Dedifferentiated amniotic fluid mesenchymal stem cell (primary cell): ENCODE measurements around the gene FOXN3.

Experiments used
- DNase-seq: peaks from one replicate; pipeline ENCODE4 v3.0.0-alpha.2; 2016; ENCODE audit errors: extremely low spot score

Gene FOXN3

DNA sequence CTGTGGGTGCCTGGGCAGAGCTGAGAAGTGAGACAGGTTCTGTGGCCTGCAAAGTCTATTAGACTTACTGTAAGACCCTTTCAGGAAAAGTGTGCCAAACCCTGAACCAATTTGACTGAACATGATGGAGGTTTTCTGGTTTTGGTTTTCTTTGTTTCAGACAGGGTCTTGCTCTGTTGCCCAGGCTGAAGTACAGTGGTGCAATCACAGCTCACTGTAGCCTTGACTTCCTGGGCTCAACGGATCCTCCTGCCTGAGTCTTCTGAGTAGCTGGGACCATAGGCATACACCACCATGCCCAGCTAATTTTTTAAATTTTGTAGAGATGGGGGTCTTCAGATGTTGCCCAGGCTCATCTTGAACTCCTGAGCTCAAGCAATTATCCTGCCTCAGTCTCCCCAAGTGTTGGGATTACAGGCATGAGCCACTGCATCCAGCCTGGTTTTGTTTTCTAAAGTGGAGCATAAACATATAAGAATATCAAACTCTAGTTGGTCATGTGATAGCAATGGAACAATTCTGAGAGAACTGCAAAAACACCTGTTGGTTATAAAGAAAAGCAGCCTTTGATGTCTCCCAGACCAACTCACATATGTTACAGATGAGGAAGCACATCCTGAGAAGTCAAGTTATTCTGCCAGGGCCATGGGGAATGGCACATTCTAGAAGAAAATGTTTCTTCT is 166.9 kb downstream of the FOXN3 start:
- DNase-seq: no peak

DNA sequence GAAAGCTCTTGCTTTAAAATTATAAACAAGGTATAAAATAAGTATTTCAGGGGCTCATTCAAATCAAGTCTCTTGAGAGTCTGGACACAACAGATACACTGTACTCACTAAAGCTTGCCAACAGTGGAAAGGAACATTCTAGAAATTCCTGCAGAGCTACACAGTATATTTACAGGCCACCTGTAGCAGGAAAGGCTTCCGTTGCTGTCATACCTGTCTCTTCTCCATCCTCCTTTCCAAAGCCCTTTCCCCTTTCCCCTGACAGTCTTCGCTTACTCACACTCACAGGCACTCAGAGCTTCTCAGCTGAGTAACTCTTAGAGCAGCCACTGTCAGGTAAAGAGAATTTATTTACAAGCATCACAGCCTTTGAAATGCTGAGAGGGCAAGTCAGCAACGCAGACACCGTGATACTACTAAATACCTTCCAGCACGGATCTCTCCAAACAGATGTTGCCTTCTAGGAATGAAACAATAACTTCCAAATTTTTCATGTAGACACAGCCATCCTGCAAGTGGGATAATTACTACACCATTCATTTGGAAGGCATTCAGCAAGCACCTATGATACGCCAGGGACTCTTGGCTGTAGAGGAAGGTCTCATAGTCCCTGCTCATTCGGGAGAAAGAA is 167.9 kb downstream of the FOXN3 start:
- no peak for DNase-seq

DNA sequence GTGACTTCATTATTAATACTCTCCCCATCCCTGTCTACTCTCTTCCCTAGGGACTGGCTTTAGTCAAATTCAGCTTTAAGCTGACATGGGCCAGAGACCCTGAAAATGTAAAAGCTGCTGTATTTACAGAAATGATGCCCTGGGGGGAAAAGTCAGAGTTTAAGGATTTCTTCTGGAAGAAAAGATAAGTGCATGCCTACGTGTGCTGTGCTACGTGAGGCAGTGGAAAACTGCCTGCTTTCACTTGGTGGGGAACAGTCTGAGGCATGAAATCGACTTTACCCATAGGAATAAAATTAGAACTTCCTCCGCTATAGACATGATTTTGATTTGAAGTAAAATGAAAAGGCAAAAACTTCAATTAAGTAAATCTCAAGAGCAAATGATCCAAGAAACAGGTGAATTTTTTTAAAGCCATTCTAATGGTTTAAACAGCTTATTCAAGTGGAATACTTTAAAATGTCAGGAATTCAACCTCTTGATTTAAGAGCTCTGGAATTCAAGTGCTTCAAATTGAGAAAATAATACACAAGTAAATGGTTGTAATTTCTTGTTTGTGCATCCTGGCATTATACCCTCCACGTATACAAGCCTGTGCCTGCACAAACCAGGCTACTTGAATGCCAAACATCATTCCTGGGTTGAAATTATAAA is 168.5 kb downstream of the FOXN3 start:
- DNase-seq: no peak

DNA sequence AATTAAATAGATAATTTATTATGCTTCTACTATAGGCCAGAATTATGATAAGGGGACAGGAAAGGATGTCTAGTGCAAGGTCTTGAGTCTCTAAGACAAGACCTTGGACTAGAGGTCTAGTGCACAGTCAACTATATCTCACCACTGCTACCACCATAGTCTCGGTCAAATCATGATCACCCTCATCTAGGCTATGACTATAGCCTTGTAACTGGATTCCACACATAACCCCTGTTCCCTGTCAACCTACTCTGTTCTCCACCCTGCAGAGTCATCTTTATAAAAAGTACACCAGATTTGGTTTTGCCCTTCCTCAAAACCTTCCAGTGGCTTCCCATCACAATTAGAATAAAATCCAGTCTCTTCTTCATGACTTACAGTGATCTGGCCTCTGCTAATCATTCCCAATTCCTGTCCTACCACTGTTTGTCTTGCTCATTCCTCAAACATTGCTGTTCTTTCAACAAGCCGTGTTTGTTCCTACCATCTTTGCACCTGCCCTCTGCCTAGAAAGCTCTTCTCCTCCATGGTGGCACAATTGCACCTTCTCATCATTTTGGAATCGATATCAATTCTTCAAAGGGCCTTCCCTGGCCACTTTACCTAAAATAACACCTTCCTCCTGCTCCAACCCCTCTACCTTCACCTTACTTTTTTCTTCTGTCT is 169.4 kb downstream of the FOXN3 start:
- no peak for DNase-seq

DNA sequence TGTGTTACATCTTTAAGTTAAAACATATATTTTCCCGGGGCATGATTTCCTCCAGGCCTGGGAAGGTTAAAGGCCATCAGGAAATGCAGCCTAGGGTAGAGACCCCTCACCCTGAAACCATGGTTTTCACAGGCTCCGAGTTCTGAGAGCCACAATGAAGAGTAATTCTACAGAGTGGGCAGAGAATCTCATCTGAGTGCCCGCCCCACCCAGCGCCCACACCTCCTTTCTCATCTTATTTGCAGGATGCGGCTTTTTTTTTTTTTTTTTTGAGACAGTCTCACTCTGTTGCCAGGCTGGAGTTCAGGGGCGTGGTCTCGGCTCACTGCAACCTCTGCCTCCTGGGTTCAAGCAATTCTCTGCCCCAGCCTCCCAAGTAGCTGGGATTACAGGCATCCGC is 170.7 kb downstream of the FOXN3 start:
- DNase-seq: no peak

DNA sequence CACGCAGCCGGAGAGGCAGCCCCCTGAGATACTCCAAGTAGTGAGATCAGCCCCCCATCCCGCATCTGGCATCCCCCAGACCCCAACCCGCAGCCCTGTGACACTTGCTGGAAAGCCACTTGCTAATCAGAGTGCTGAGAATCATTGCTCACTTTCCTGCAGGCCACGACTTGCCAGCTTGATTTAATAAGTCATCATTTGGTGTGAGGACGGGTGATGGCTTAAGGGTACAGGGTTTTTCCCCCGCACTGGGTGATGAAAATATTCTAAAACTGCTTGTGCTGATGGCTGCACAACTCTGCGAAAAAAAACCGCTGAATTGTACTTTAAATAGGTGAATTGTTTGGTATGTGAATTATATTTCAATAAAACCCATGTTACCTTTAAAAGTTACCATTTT is 171.2 kb downstream of the FOXN3 start:
- no peak for DNase-seq

DNA sequence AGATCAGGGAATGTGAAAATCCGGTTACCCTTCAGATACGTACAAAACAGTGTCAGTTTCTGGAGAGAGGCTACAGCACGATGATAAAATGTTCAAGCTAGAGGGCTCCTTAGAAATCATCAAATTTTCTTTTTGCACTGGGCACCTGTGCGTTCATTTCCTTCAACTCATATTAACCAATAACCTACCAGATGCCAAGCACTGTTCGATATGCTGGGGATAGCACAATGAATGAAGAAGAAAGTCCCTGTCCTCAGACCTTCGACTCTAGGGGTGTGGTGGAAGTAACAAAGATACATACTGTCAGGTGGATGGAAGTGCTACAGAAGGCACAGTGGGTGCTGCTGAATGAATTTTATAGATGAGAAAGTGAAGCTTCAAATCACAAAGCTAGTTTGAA is 172.3 kb downstream of the FOXN3 start:
- DNase-seq: no peak

DNA sequence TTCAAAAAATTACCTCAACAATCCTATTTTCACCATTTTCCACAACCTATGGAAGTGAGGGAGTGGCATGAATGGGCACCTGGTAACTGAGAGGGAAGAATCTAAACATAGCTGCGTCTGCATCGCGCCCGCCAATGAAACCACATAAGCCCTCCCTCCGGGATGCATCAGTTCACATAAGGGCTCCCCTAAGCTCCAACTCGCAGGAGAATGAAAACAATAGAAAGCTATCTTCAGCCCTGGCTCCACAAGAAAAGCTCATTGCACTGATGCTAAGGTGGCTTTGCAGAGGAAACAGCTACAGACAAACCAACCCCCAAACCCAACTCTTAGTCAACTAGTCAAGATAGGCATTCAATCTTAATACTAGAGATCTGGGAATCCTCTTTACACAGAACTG is 173.3 kb downstream of the FOXN3 start:
- DNase-seq: no peak

DNA sequence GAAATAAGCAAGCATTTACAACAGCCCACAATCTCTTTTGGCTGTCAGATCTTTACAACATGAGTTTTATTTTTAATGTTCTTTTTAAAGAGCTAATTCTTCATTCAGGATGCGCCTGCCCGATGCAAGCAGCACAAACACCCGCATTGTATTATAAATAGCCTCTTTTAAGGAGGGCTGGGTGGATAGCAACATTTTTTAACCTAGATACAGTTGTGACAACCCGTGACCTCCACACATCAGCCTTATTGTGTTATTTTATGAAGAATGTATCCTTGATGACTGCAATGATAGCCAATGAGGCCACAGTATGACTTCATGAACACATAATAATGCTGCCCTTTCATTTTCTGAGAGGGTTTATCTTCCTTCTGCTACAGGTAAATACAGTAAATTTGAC is 173.7 kb downstream of the FOXN3 start:
- DNase-seq: no peak

DNA sequence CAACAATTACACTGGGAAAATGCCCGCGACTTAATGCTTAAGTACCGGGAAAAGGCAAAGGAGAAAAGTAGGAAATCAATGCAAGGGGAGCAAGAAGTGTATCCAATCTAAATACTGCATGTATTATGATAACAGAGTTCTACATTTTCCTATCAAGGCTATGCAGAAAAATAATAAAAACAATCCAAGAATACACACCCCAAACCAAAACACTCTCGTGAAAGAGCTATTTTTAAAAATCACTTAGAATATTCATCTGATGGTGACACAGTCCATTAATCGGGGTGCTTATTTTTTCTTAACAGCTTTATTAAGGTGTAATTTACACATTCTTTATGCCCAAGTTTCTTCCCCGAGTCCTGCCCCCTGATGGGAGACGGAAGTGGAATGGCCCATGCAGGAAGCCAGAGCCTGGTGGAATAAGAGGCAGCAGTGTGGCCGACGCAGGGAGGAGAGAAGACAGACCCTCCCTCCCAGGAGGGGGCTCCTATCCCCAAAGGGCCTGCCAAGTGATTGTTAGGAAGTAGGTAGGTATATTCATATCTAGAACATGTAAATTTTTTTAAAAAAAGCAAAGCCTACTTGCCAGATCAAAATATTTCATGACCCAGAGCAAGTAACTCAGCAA is 174.3 kb downstream of the FOXN3 start:
- no peak for DNase-seq

DNA sequence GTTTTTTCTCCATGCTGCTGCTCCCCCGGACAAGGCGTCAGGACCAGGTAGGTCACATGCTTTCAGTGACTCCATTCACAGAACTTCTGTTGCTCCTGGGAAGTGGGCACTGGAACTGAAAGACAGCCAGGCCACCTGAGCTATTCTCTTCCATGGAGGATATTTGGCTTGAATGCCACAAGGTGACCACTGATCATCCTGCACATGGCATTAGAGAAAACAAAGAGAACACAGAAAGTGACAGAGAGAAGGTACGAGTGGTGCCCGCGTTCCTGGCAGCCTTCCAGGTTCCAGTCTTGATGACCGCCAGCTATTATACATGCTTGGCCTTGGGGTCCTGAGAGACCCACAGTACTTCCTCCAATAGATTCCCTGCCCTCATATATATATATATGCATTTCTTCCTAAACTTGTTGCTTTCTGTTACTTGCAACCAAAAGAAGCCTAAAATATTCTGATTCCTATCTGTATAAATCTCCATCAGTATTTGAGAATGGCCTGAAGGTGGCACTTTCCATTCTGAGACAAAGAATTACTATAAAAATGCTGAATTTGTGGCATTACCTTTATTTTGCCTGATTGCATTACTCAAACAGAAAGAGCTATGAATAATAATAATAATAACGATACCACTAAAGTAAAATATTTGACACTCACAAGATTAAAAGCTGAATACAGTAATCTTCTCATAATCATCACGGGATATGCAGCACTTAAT is 174.9 kb downstream of the FOXN3 start:
- DNase-seq: no peak

DNA sequence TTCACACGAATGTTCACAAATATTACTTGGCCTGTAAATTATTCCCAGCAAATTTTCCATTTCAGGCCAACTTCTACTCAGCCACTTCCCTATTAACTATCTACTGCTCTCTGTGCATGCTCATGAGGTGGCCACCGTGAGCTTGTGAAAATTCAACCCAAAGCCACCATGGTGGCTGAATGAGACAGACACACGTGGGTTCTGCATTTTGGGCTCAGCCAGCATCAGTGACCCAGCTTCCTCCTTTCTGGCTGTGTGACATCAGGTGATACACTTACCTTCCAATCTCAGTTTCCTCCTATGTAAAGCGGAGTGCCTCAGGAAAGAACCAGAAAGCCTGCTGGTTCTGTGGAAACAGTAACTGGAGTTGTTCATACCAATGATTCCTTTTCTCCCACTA is 175.8 kb downstream of the FOXN3 start:
- no peak for DNase-seq

DNA sequence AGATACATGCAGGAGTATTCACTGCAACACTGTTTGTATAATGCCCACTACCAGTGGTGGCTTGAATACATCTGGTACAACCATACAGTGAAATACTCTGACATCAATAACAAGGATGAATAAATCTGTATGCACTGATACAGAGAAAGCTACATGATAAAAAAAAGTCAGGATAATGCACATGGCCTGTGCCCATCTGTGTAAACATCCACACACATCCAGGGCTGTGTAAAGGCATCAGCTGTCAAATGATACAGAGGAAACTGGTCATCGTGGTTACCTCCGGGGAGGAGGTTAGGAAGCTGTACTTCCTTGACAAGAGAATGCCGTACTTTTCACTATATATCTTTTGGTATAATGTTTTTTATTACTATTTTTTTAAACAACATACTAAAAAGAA is 176.6 kb downstream of the FOXN3 start:
- no peak for DNase-seq

DNA sequence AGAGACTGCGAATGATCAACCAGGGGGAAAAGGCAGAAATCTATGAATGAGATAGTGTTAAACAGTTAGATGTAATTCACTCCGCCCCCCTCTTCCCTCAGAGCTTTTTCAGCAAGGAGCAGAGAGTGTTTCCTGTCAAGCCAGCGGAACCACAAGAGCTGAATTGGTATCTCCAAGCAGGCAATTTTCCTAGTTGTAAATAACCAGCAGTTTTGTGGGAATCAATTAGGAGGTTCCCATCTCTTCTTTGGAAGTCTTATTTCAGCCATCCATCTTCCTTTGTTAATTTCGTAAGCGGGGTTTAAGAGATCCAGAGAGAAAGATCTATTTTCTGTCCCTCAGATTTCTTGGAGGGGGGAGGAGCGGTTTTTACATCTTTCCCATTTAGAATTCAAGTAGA is 178.0 kb downstream of the FOXN3 start:
- DNase-seq: no peak

DNA sequence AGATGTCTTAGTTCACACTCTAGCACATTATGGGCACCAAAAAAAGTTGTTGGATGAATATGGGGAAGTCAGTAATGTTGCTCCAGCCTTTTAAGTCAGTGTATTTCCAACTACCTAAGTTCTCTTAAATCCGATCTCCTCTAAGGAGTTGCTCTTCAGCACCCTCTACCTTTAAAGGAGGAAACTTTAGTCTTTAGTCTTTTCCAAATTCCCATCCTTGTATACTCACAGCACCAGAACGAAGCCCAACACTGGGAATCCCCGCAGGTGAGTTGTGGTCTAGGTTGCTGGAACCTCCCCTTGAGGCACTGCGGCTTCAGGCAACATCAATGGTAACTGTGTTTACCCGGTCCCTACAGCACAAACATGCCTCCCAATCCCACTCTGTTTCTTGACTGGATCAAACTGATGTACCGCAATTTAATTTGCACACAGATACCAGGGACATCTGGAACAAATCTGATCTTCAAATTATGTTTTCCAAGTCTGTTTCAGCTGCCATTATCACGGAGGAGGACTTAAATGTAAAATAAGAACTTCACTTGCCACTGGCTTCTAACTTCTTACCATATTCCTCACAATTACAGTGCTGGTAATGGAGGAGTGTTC is 179.0 kb downstream of the FOXN3 start:
- no peak for DNase-seq

DNA sequence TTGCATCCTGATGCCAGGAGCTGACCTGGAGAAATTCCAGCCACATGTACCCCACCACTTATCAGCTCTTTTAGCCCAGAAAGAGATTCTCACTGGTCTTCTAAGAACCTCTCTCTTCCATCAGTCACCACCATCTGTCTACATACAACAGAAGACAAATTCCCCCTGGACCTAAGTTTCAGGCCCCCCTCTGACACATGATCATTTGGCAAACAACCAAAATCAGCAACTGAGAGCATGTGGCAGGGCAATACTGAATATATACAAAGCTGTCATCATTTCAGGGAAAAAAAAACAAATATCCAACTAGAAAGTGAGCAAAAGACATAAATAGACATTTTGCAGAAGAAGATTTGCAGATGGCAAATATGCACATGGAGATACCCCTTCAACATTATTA is 180.2 kb downstream of the FOXN3 start:
- no peak for DNase-seq

DNA sequence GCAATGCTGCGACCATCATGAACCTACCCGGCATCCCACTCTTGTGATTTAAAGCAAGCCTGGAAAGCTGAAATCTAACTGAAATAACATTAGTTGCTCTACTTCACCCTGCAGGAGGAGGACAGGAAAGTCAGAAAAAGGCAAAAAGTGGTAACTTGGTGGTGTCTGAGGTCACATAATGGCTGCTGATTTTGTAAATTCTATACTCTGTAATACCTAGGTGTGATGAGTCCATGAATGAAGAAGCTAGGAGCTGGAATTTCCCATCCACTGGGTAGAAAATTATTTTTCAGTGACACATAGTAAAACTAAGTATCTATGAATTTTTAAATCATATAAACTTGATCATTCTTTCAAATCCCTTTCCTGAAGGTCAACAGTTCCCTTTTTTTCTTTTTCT is 183.8 kb downstream of the FOXN3 start:
- no peak for DNase-seq

DNA sequence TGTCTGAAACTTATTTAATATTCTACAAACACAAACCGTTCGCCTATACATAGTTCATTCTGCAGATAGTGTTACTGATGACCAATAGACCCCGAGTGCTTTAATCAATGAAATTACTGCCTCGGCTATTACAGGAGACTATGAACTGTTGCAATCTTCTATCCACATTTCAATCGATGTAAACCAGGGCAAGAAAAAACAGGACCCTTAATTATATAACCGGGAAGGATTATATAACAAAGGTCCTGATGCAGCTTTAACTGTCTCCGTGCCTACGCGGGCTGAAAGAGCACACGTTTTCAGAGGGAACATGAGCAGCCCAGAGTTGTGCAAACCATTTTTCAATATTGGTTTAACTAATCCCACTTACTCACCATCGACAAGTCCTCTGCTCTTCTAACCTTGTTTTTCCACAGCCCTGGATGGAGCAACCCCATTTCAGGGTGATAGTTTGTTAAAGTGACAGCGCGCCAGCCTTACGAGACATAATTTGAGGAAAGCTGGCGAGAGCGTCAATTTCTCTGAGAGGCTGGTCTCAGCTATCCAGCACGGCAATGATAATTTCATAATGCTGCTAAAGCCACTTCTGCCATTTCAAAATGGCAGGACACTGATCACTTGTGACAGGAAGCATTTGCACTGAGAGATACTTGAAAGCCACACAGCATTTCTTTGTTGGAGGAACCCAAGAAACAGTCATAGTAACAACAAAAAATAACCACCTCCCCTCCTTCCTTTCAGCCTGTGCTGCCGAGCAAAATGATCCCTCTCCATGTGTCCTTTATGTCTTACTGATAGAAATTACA is 184.6 kb downstream of the FOXN3 start:
- DNase-seq: no peak

DNA sequence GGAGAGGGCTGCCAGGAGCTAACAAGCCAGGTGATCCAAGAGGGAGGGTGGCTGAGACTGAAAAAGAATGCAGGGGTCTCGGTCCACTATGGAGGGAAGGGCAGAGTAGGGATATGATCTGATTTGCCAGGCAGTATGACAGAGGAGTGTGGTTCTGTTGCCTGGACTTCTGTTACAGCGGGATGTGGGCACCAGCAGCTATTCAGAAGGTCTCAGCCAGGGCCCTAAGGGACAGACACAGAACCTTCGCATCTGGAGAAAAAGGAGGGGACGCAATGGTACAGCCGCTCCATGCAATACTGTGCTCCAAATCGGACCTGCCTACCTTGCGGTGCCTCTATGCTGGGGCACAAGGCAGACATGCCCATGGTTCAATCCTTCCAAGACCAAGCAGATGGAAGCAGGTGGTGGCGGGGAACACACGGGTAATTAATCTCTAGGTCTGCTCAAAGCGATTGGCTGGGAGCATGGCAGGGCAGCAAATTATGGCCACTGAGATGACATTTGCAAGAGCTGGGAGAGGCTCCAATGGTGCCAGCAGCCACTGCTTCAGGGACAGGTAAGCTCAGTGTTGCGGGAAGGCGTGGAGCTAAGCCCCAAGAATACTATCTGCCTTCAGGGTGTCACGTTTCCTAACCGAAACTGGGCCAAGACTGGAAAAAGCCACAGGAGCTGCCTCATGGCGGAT is 185.5 kb downstream of the FOXN3 start:
- no peak for DNase-seq
